GM12878 (cell line): ENCODE results near the gene MYO18B. TPM values are rescaled to one million over a fixed set of nuclear protein-coding genes. Genes with fewer than 3 reads are reported as not detected.

Experiments
- ATAC-seq: fragments of 200-7000 bp; cut with Tn5 transposase; 3 replicates; pipeline ENCODE4 v1.9.1; 2020; ENCODE audit warnings: mild to moderate bottlenecking, moderate library complexity
- BruUV-seq: library from RNA; stranded (reverse); fragments of 400-500 nt; replicated peaks from 2 replicates; lab custom pipeline; 2021; lab: Mats Ljungman, UMichigan
- CTCF ChIA-PET: fragments of 300-600 bp; sonication (Branson Sonifier 250); formaldehyde crosslinking; extraction: SDS; loops from one replicate; lab custom pipeline; 2021; ENCODE audit warnings: inconsistent platforms; lab: Yijun Ruan, JAX
- POLR2A ChIA-PET: fragments of 350-600 bp; formaldehyde crosslinking; extraction: SDS; loops from one replicate; lab custom pipeline; 2021; ENCODE audit warnings: inconsistent platforms; lab: Charles Lee
- RAD21 ChIA-PET: fragments of 300-600 bp; sonication (Branson Sonifier 250); formaldehyde crosslinking; loops from one replicate; lab custom pipeline; 2023; ENCODE audit warnings: antibody characterized with exemption; ENCODE audit not compliant: unreplicated experiment; lab: Charles Lee
- SMC1A ChIA-PET: fragments of 300-600 bp; sonication (Branson Sonifier 250); formaldehyde crosslinking; loops from one replicate; lab custom pipeline; 2023; ENCODE audit not compliant: unreplicated experiment, uncharacterized antibody; lab: Charles Lee
- DNase-seq: peaks from one replicate; pipeline ENCODE4 v3.0.0-alpha.2; 2011; ENCODE audit warnings: low read depth, low spot score
- FAIRE-seq: peaks from 3 replicates; lab custom pipeline; 2011; peaks lifted over from hg19 to GRCh38; lab: Jason Lieb, UNC
- H2AFZ ChIP-seq: 2 replicates; pipeline ENCODE4 v1.6.0; 2011; ENCODE audit warnings: low read depth, low read length, control low read depth; ENCODE audit not compliant: control insufficient read depth
- H3K27ac ChIP-seq: 2 replicates; pipeline ENCODE4 v1.5.1; 2011; ENCODE audit warnings: control low read depth; ENCODE audit not compliant: control insufficient read depth, insufficient read depth
- H3K27me3 ChIP-seq, 2 experiments: replicated peaks in 1 of 2; 2 replicates each; pipeline versions ENCODE4 v1.6.0 to v1.6.1; 2011; ENCODE audit warnings: low read length in 1 of 2; ENCODE audit not compliant: control insufficient read depth in 2 of 2, insufficient read depth in 2 of 2
- H3K36me3 ChIP-seq, 2 experiments: 2 replicates each; pipeline ENCODE4 v1.5.1; 2011; ENCODE audit warnings: low read length in 1 of 2; ENCODE audit not compliant: control insufficient read depth in 2 of 2, insufficient read depth in 2 of 2
- H3K4me1 ChIP-seq: 2 replicates; pipeline ENCODE4 v1.6.1; 2011; ENCODE audit warnings: mild to moderate bottlenecking, low read length, moderate library complexity, mixed read lengths; ENCODE audit not compliant: control insufficient read depth, insufficient read depth
- H3K4me2 ChIP-seq: 2 replicates; pipeline ENCODE4 v1.6.0; 2011; ENCODE audit warnings: control low read depth; ENCODE audit not compliant: control insufficient read depth, insufficient read depth
- H3K4me3 ChIP-seq: fragments of 200-600 bp; sonication (generic); 2 replicates; pipeline ENCODE4 v1.5.1; 2016
- H3K79me2 ChIP-seq: 2 replicates; pipeline ENCODE4 v1.6.0; 2011; ENCODE audit warnings: low read length; ENCODE audit not compliant: control insufficient read depth, insufficient read depth
- H3K9ac ChIP-seq: 2 replicates; pipeline ENCODE4 v1.8.0; 2011; ENCODE audit warnings: low read length, control low read depth, mixed read lengths; ENCODE audit not compliant: control insufficient read depth, insufficient read depth
- H3K9me3 ChIP-seq: replicated peaks from 3 replicates; pipeline ENCODE4 v1.5.1; 2011; ENCODE audit warnings: mild to moderate bottlenecking, low read length; ENCODE audit not compliant: control insufficient read depth, insufficient read depth
- H4K20me1 ChIP-seq: 2 replicates; pipeline ENCODE4 v1.6.0; 2011; ENCODE audit not compliant: control insufficient read depth, insufficient read depth
- EZH2 ChIP-seq: IDR thresholded peaks from 2 replicates; pipeline ENCODE4 v1.6.1; 2012; ENCODE audit warnings: low read depth, mild to moderate bottlenecking, control low read depth, inconsistent platforms, low read length, borderline replicate concordance; ENCODE audit not compliant: control insufficient read depth
- NRF1 ChIP-seq: conservative IDR thresholded peaks from 2 replicates; pipeline ENCODE4 v1.6.1; 2011; ENCODE audit warnings: mild to moderate bottlenecking, low read depth, low read length, improper control_type of control experiment
- SP1 ChIP-seq: IDR thresholded peaks from one replicate; pipeline ENCODE4 v1.6.1; 2011; ENCODE audit warnings: low read depth, low read length
- ZSCAN29 ChIP-seq: fragments of 450-650 bp; IDR thresholded peaks from 2 replicates; pipeline ENCODE4 v1.6.1; 2017; ENCODE audit warnings: mild to moderate bottlenecking, moderate library complexity
- WGBS: methylation state at CpG from one replicate; pipeline ENCODE4 v1.1.6; 2016; ENCODE audit warnings: low lambda C conversion rate; ENCODE audit not compliant: insufficient replicate concordance, insufficient coverage; ENCODE audit errors: missing lambda C conversion rate; 5-methylcytosine and 5-hydroxymethylcytosine counted together
- in situ Hi-C: fragments of 300-500 bp; cut with MboI; formaldehyde crosslinking; loops from 9 replicates; pipeline ENCODE4 v1.14.3; 2018; ENCODE audit warnings: mixed read lengths
- intact Hi-C: fragments of 100-400 bp; cut with micrococcal nuclease; formaldehyde crosslinking; loops from one replicate; pipeline ENCODE4 v1.14.2; 2022; ENCODE audit not compliant: unreplicated experiment
- polyA plus RNA-seq, 11 experiments: library from polyadenylated mRNA; depleted of rRNA in 4 of 11; unstranded in 6 of 11; stranded (reverse) in 5 of 11; fragments of >200 nt; fragmentation: Nextera tagmentation in 4 of 11; fragmentation: Illumina TruSeq in 1 of 11; extraction: Ambion mirVana in 4 of 11; extraction: Trizol in 1 of 11; gene quantifications; 1 replicate in 1 of 11; 2 replicates in 10 of 11; pipeline versions ENCODE4 v1.2.1 to v1.2.3, GENCODE V29; 2011 to 2016; ENCODE audit warnings: inconsistent platforms in 2 of 11, missing spikeins in 2 of 11, low read depth in 1 of 11
- total RNA-seq, 4 experiments: library from RNA; depleted of rRNA in 3 of 4; stranded (reverse); fragments of >200 nt in 3 of 4; fragmentation: Illumina TruSeq in 1 of 4; extraction: Trizol in 1 of 4; gene quantifications; 2 replicates each; pipeline versions ENCODE4 v1.2.1 to v1.2.3, GENCODE V29; 2013 to 2021

Gene MYO18B
- total and polyA plus RNA-seq, 10 of the 15 experiments (the other 5 are each of a cell fraction or from before 2014, with no cell fraction given) = 0.05 to 2.1 (median 0.51) TPM; not detected in 1

DNA sequence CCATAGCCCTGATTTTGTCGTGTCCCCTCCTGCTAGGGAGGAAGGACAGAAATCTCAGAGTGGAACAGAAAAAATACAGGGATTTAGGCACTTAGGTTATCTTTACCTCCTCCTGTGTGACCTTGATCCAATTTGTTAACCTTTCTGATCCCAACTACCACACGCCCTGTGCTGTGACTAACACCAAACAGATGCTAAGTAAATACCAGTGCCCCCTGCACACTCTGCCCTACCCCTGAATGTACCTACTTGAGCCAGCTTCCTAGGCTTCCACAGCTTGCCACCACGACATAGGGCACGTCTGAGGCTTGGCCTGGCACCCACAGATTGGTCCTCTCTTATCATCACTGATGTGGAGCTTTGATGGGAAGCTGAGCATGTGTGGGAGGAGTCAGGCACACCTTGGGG is 9.2 kb downstream of the MYO18B start:
- DNase-seq = no peak
- Histone ChIP-seq H3K4me2 (no peak overlapping the region), H3K79me2 (no peaks in the 10 kb centered on the region), H3K4me1 (peaks cover 20% of the 10 kb centered on the region), H3K4me3 (no peak overlapping the region), H3K9me3 (no peaks in the 10 kb centered on the region)
- no peak for TF ChIP-seq EZH2
- TF ChIP-seq, all 136 proteins: peak for 0
- ChIA-PET SMC1A (interaction anchor here (2.3 kb wide), 1 partner anchor 22 kb away, joined by 7 read pairs; no protein-coding TSS in a partner anchor), CTCF (interaction anchor here (0.6 to 1.5 kb wide), 3 partner anchors 22 to 299 kb away, joined by 3 read pairs; no protein-coding TSS in a partner anchor), POLR2A (interaction anchor here (0.9 kb wide), 1 partner anchor 22 kb away, joined by 3 read pairs; no protein-coding TSS in a partner anchor), RAD21 (no interaction called here)
- no TSS peak for BruUV-seq
- H4K20me1 ChIP-seq = no peaks in the 10 kb centered on the region
- intact Hi-C loops = no loop called here
- no peak overlapping the region for H3K27ac ChIP-seq
- no peak overlapping the region for H3K9ac ChIP-seq
- no peaks in the 10 kb centered on the region for H3K36me3 ChIP-seq
- H3K27me3 ChIP-seq = no peaks in the 10 kb centered on the region
- no peak overlapping the region for H2AFZ ChIP-seq
- 95% methylated on average over 4 of the region's 4 CpGs for WGBS
- ATAC-seq (no peak), FAIRE-seq (no peak)
- in situ Hi-C loops = no loop called here

DNA sequence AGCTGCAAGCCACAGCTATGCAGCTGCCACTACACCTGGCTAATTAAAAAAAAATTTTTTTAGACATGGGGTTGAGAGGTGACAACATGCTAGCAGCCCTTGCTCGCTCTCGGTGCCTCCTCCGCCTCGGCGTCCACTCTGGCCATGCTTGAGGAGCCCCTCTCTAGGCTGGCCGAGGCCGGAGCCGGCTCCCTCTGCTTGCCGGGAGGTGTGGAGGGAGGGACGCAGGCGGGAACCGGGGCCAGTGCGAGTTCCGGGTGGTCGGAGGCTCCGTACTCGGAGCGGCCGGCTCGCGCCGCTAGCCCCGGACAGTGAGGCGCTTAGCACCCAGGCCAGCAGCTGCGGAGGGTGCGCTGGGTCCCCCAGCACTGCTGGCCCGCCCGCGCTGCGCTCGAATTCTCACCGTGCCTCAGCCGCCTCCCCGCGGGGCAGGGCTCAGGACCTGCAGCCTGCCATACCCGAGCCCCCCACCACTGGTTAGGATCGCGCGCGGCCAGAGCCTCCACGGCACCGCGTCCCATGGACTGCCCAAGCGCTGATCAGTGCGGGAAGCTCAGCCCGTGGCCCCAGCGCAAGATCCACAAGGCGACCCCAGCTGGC is 10.7 kb downstream of the MYO18B start:
- H3K79me2 ChIP-seq = no peaks in the 10 kb centered on the region
- FAIRE-seq (no peak), DNase-seq (no peak), ATAC-seq (no peak)
- CTCF ChIA-PET = no interaction called here
- no peaks in the 10 kb centered on the region for H3K36me3 ChIP-seq
- RAD21 ChIA-PET = no interaction called here
- no peaks in the 10 kb centered on the region for H3K27me3 ChIP-seq
- BruUV-seq = no TSS peak
- intact Hi-C loops = no loop called here
- POLR2A ChIA-PET = no interaction called here
- H3K27ac ChIP-seq = no peak overlapping the region
- no peaks in the 10 kb centered on the region for H3K9me3 ChIP-seq
- no peak overlapping the region for H3K9ac ChIP-seq
- 93% methylated on average over 32 of the region's 48 CpGs for WGBS
- SMC1A ChIA-PET = interaction anchor here (1.2 kb wide), 1 partner anchor 197 kb away, joined by 3 read pairs; no protein-coding TSS in a partner anchor
- H3K4me2 ChIP-seq = no peak overlapping the region
- in situ Hi-C loops = no loop called here
- H2AFZ ChIP-seq = no peak overlapping the region
- H4K20me1 ChIP-seq = no peaks in the 10 kb centered on the region
- TF ChIP-seq ZSCAN29 (no peak), SP1 (no peak), NRF1 (no peak)
- H3K4me3 ChIP-seq = no peak overlapping the region
- H3K4me1 ChIP-seq = peaks cover 20% of the 10 kb centered on the region
